GM23248 (cell line): ENCODE measurements around the gene PDE4B. TPM values are rescaled to one million over a fixed set of nuclear protein-coding genes. Genes with fewer than 3 reads are reported as not detected.

Experiments used
- DNase-seq: peaks from one replicate; pipeline ENCODE4 v3.0.0-alpha.2; 2015
- H2AFZ ChIP-seq: fragments of 200-600 bp; sonication (generic); 2 replicates; pipeline ENCODE4 v1.6.1; 2016; ENCODE audit warnings: antibody characterized with exemption
- H3F3A ChIP-seq: fragments of 200-600 bp; sonication (generic); 2 replicates; pipeline ENCODE4 v1.6.1; 2016; ENCODE audit warnings: mild to moderate bottlenecking, antibody characterized with exemption, mixed run types; ENCODE audit not compliant: insufficient read depth
- H3K27ac ChIP-seq: fragments of 200-600 bp; sonication (generic); 2 replicates; pipeline ENCODE4 v1.5.1; 2016; ENCODE audit warnings: mild to moderate bottlenecking
- H3K27me3 ChIP-seq: fragments of 200-600 bp; sonication (generic); replicated peaks from 2 replicates; pipeline ENCODE4 v1.6.1; 2016; ENCODE audit warnings: mild to moderate bottlenecking; ENCODE audit not compliant: insufficient read depth
- H3K36me3 ChIP-seq: fragments of 200-600 bp; sonication (generic); 2 replicates; pipeline ENCODE4 v1.6.1; 2016; ENCODE audit warnings: low read depth, mild to moderate bottlenecking
- H3K4me1 ChIP-seq: fragments of 200-600 bp; sonication (generic); 2 replicates; pipeline ENCODE4 v1.6.1; 2016; ENCODE audit warnings: mild to moderate bottlenecking; ENCODE audit not compliant: insufficient read depth
- H3K4me2 ChIP-seq: fragments of 200-600 bp; sonication (generic); one replicate; pipeline ENCODE4 v1.6.1; 2016; ENCODE audit warnings: mild to moderate bottlenecking; ENCODE audit not compliant: unreplicated experiment
- H3K4me3 ChIP-seq: fragments of 200-600 bp; sonication (generic); 2 replicates; pipeline ENCODE4 v1.5.1; 2016; ENCODE audit warnings: mild to moderate bottlenecking
- H3K79me2 ChIP-seq: fragments of 200-600 bp; sonication (generic); 2 replicates; pipeline ENCODE4 v1.6.1; 2016; ENCODE audit warnings: mild to moderate bottlenecking; ENCODE audit not compliant: insufficient read depth
- H3K9ac ChIP-seq: fragments of 200-600 bp; sonication (generic); 2 replicates; pipeline ENCODE4 v1.6.1; 2016; ENCODE audit warnings: mild to moderate bottlenecking
- H3K9me2 ChIP-seq: fragments of 200-600 bp; sonication (generic); 2 replicates; pipeline ENCODE4 v1.6.1; 2016; ENCODE audit warnings: mixed run types, mild to moderate bottlenecking, moderate library complexity; ENCODE audit not compliant: insufficient read depth
- H3K9me3 ChIP-seq: fragments of 200-600 bp; sonication (generic); one replicate; pipeline ENCODE4 v1.6.1; 2017; ENCODE audit warnings: low read depth
- H4K20me1 ChIP-seq: fragments of 200-600 bp; sonication (generic); 2 replicates; pipeline ENCODE4 v1.6.0; 2016; ENCODE audit not compliant: insufficient read depth
- EZH2 ChIP-seq: fragments of 200-600 bp; sonication (generic); IDR thresholded peaks from 2 replicates; pipeline ENCODE4 v1.6.1; 2018; ENCODE audit warnings: antibody characterized with exemption, mild to moderate bottlenecking; ENCODE audit not compliant: insufficient read depth, poor library complexity, severe bottlenecking
- EZH2phosphoT487 ChIP-seq: fragments of 200-600 bp; sonication (generic); IDR thresholded peaks from 2 replicates; pipeline ENCODE4 v1.6.1; 2018; ENCODE audit warnings: antibody characterized with exemption, moderate library complexity, mild to moderate bottlenecking, low read depth; ENCODE audit not compliant: insufficient read depth
- WGBS, 2 experiments: methylation state at CpG; one replicate each; pipeline ENCODE4 v1.1.6; 2015 to 2017; ENCODE audit warnings: low lambda C conversion rate in 2 of 2, low coverage in 1 of 2; ENCODE audit errors: missing lambda C conversion rate in 2 of 2; 5-methylcytosine and 5-hydroxymethylcytosine counted together
- in situ Hi-C: fragments of 300-500 bp; cut with MboI; formaldehyde crosslinking; loops from 2 replicates; pipeline ENCODE4 v1.15.0; 2020
- polyA plus RNA-seq: library from polyadenylated mRNA; unstranded; fragments of >200 nt; fragmentation: Nextera tagmentation; extraction: Ambion mirVana; gene quantifications from 2 replicates; pipeline ENCODE4 v1.2.1, GENCODE V29; 2016
- total RNA-seq: library from RNA; depleted of rRNA; stranded (reverse); fragments of >200 nt; shearing (Covaris generic); gene quantifications from 2 replicates; pipeline ENCODE4 v1.2.3, GENCODE V29; 2014

PDE4B gene
- total and polyA plus RNA-seq, 2 experiments from 2014 or later = 19.9 to 36.2 TPM

- Histone ChIP-seq H3K79me2 (peaks cover 27% of the 10 kb centered on the region; the same call in 1 of the 2 replicates), H3K9me3 (no peaks in the 10 kb centered on the region), H3K27me3 (no peaks in the 10 kb centered on the region), H3K9ac (no peak overlapping the region), H3K9me2 (no peaks in the 10 kb centered on the region), H3K36me3 (no peaks in the 10 kb centered on the region), H3K4me3 (no peak overlapping the region), H3F3A (peaks cover 24% of the 10 kb centered on the region), H2AFZ (no peak overlapping the region), H3K4me1 (peaks cover 43% of the 10 kb centered on the region), H3K27ac (no peak overlapping the region), H4K20me1 (no peaks in the 10 kb centered on the region), H3K4me2 (no peak overlapping the region)
- WGBS, 2 experiments = 91 to 95% methylated on average over 3 of the region's 3 CpGs
- DNase-seq = no peak
- TF ChIP-seq EZH2phosphoT487 = no peak
- TF ChIP-seq EZH2 = no peak
- in situ Hi-C loops = no loop called here
Observed at GRCh38 chr1:65814752-65815151, 22.1 kb downstream of the PDE4B start.

GRCh38 chr1:65817891-65818290 lies 25.2 kb downstream of the PDE4B start:
- in situ Hi-C loops = no loop called here

GRCh38 chr1:65818966-65819365 lies 26.3 kb downstream of the PDE4B start:
- Histone ChIP-seq H3K36me3 (no peaks in the 10 kb centered on the region), H3K4me2 (no peak overlapping the region), H3K9ac (no peak overlapping the region), H4K20me1 (no peaks in the 10 kb centered on the region), H3K27me3 (no peaks in the 10 kb centered on the region), H3K4me3 (no peak overlapping the region), H3K4me1 (peaks cover 31% of the 10 kb centered on the region), H3K9me2 (no peaks in the 10 kb centered on the region), H3K9me3 (no peaks in the 10 kb centered on the region), H3K79me2 (peaks cover 21% of the 10 kb centered on the region; the same call in 1 of the 2 replicates), H3K27ac (no peak overlapping the region), H3F3A (peaks cover 19% of the 10 kb centered on the region), H2AFZ (no peak overlapping the region)
- WGBS, 2 experiments = 82 to 83% methylated on average over 1 of the region's 1 CpG
- in situ Hi-C loops = no loop called here
- DNase-seq = no peak
- TF ChIP-seq EZH2 (no peak), EZH2phosphoT487 (no peak)

More at GRCh38 chr1:65817891-65818290, 25.2 kb downstream of the PDE4B start:
- no peaks in the 10 kb centered on the region for H3K27me3 ChIP-seq
- no peak for DNase-seq
- H4K20me1 ChIP-seq = no peaks in the 10 kb centered on the region
- H3K9me2 ChIP-seq = no peaks in the 10 kb centered on the region
- H3K27ac ChIP-seq = no peak overlapping the region
- no peak overlapping the region for H3K4me2 ChIP-seq
- TF ChIP-seq EZH2 (no peak), EZH2phosphoT487 (no peak)
- H3K9me3 ChIP-seq = no peaks in the 10 kb centered on the region
- H3K9ac ChIP-seq = no peak overlapping the region
- no peaks in the 10 kb centered on the region for H3K36me3 ChIP-seq
- H2AFZ ChIP-seq = 0 out of 2 replicates have a peak overlapping the region, but pooled peaks have one; percentile 35
- H3K79me2 ChIP-seq = peaks cover 30% of the 10 kb centered on the region; the same call in 1 of the 2 replicates
- no peak overlapping the region for H3K4me3 ChIP-seq
- peaks cover 25% of the 10 kb centered on the region for H3F3A ChIP-seq
- H3K4me1 ChIP-seq = peaks cover 38% of the 10 kb centered on the region

GRCh38 chr1:65820983-65821382 lies 28.3 kb downstream of the PDE4B start:
- peak; percentile 97 for DNase-seq
- whole genome bisulfite sequencing, 2 experiments = 4 to 11% methylated on average over 1 of the region's 1 CpG
- 0 out of 2 replicates have a peak, but pooled peaks have one; percentile 49 for TF ChIP-seq EZH2phosphoT487
- no peak for TF ChIP-seq EZH2
- H3K4me3 ChIP-seq = peak overlapping the region; percentile 37
- no peaks in the 10 kb centered on the region for H3K36me3 ChIP-seq
- peak overlapping the region; percentile 88 for H3K27ac ChIP-seq
- H3K9ac ChIP-seq = peak overlapping the region; percentile 61
- no peaks in the 10 kb centered on the region for H4K20me1 ChIP-seq
- no peaks in the 10 kb centered on the region for H3K9me2 ChIP-seq
- H3K4me2 ChIP-seq = peak overlapping the region; percentile 61
- H3K27me3 ChIP-seq = no peaks in the 10 kb centered on the region
- peaks cover 31% of the 10 kb centered on the region for H3F3A ChIP-seq
- peaks cover 41% of the 10 kb centered on the region for H3K4me1 ChIP-seq
- no peak overlapping the region; the same call in 1 of the 2 replicates for H2AFZ ChIP-seq
- H3K9me3 ChIP-seq = no peaks in the 10 kb centered on the region
- peaks cover 19% of the 10 kb centered on the region; the same call in 1 of the 2 replicates for H3K79me2 ChIP-seq
- in situ Hi-C loops = no loop called here

- Histone ChIP-seq H4K20me1 (no peaks in the 10 kb centered on the region), H3K4me2 (peak overlapping the region; percentile 53), H3K36me3 (no peaks in the 10 kb centered on the region), H3K9me2 (no peaks in the 10 kb centered on the region), H3K9ac (peak overlapping the region; percentile 60), H3K9me3 (no peaks in the 10 kb centered on the region), H2AFZ (no peak overlapping the region), H3K27me3 (no peaks in the 10 kb centered on the region), H3F3A (peaks cover 34% of the 10 kb centered on the region), H3K4me1 (peaks cover 46% of the 10 kb centered on the region), H3K27ac (peak overlapping the region; percentile 88), H3K79me2 (peaks cover 19% of the 10 kb centered on the region; the same call in 1 of the 2 replicates), H3K4me3 (no peak overlapping the region)
- no peak for TF ChIP-seq EZH2
- TF ChIP-seq EZH2phosphoT487 = no peak
- no peak for DNase-seq
- in situ Hi-C loops = no loop called here
Observed at GRCh38 chr1:65821386-65821785, 28.7 kb downstream of the PDE4B start.
